KG1 (cell line): ENCODE data around the gene LSM10.

ENCODE experiments used
- DNase-seq: peaks from one replicate; lab custom pipeline; 2025; lab: John Stamatoyannopoulos, UW

Gene LSM10

DNA sequence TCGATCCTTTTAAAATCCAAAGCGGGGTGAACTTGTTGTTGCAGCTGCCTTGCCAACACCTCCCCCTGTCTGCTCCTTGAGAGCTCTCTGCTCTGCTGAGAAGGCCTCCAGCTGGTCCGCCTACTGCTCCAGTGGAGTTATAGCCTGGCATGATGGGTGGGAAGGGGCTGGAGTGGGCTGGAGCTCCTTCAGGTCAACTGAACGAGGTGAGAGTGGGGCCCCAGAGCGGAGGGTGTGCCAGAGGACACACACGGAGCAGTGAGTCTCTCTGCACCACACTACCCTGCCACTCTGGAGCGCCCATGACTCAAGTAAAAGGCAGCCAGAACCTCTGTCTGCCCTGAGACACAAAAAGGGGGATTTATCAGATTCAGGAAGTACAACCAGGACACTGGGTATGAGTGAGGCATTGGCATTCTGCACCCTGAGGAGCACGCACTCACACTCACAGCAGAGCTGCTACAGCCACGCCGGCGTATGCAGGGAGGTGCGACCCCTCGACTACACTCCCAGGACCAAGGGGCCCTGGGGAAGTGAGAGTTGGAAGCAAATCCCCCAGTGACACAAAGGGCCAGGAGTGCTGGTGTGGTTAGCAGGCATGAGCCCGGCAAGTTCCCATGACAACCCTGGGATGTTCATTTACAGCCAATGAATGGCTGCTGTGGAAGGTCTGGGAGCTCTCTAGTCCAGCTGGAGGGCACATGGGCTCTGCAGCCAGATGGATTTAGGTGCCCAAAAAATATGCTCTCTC lies 46.3 kb downstream of the LSM10 start:
- DNase-seq, result no peak

GRCh38 chr1:36350659-36351226 lies 47.0 kb downstream of the LSM10 start:
- no peak for DNase-seq

GRCh38 chr1:36349839-36350238 lies 47.9 kb downstream of the LSM10 start:
- DNase-seq, result no peak

- DNase-seq, result no peak
Observed at GRCh38 chr1:36349241-36349671, 48.5 kb downstream of the LSM10 start.

- DNase-seq, result no peak
Observed at GRCh38 chr1:36346741-36347370, 50.9 kb downstream of the LSM10 start.

GRCh38 chr1:36345353-36345752 lies 52.4 kb downstream of the LSM10 start:
- no peak for DNase-seq

GRCh38 chr1:36344395-36344680 lies 53.4 kb downstream of the LSM10 start:
- DNase-seq, result no peak

- no peak for DNase-seq
Observed at GRCh38 chr1:36343651-36344394, 53.9 kb downstream of the LSM10 start.
